GM12872 (cell line): Measurements from ENCODE around the gene ATP5PF.

Experiments used
- CTCF ChIP-seq: IDR thresholded peaks from 3 replicates; pipeline ENCODE4 v1.5.1; 2011; ENCODE audit warnings: low read depth, mild to moderate bottlenecking, low read length, moderate library complexity; ENCODE audit not compliant: insufficient read depth

ATP5PF gene

DNA sequence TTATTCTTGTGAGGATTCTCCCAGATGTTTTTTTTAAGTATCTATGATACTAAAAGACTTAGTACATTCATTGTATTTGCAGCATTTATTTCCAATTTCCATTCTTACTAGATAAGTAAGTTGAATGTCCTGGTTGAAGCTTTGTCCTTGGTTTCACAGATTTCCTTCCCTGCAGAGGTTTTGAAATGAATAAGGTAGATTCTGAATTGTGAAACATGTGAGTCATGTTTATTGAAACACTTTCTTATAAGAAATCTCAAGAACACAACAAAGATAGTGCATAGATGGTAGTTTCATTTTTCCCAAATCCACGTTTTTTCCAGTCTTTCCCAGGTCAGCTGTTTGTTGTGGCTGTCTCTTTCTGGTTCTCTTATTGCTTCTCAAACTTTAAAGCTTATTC lies 24.9 kb upstream of the ATP5PF start:
- no peak for TF ChIP-seq CTCF

GRCh38 chr21:25757531-25757930 lies 22.8 kb upstream of the ATP5PF start:
- TF ChIP-seq CTCF = no peak

DNA sequence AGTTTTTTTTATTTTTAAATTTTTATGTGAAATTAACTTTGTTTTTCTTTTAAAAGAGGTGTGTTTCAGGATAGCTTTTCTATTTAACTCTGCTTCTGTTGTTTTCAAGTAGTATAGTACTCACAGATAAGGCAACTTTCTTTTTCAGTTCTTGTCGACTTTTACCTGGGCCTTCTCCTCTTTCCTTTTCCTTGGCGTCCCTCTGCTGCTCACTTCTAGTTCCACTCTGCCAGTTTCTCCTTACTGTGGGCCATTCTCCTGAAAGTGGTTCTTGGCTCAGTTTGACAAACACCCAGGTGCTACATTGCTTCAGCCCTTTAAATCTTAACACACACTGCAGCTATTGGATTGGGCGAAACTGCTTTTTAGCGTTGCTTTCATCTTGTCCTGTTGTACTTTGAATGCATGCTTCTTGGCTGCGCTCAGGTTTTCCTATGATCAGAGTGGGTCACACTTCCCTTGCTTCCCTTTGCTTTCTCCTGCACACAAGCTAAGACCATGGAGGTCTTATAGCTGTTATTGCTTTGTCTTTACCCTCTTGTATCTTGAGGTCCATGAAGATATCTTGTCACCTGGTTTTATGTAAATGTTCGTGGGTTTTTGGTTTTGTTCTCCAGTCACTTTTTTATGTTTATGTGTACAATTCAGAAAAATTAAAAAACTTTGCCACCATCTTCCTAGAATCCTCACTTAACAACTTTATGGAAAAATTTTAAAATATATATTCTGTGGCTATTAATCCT lies 21.7 kb upstream of the ATP5PF start:
- TF ChIP-seq CTCF = no peak

GRCh38 chr21:25752416-25752815 lies 17.7 kb upstream of the ATP5PF start:
- no peak for TF ChIP-seq CTCF

DNA sequence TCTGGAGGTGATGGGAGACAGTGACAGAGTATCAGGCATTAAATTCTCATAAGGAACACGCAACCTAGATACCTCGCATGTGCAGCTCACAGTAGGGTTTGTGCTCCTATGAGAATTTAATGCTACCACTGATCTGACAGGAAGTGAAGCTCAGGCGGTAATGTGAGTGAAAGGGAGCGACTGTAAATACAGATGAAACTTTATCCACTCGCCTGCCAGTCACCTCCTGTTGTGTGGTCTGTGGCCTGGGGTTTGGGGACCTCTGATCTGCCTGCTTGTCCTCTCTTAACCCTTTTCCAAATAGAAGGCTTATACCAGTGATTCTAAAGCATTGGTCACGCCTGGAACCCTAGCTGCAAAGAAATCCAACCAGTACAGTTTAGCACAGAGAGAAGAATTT lies 15.4 kb upstream of the ATP5PF start:
- TF ChIP-seq CTCF = no peak

- no peak for TF ChIP-seq CTCF
Observed at GRCh38 chr21:25744854-25745253, 10.2 kb upstream of the ATP5PF start.

DNA sequence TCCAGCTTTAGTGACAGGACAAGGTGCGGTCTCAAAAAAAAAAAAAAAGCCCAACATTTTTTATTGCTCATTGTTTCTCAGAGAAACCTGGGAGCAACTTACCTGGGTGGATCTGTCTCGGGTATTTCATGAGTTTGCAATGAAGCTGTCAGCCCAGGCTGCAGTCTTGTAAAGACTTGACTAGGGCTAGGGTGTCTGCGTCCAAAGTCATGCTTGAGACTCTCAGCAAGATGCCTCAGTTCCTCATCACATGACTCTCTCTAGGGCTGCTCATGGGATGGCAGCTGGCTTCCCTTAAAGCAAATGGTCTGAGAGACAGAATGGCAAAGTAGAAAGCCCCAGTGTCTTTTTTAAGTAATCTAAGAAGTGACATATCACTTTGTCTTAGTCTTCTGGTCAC lies 8.2 kb upstream of the ATP5PF start:
- TF ChIP-seq CTCF = no peak
